GM19193 (cell line): ENCODE measurements around the gene TRIOBP.

Source experiments
- POLR2A ChIP-seq: IDR thresholded peaks from 4 replicates; pipeline ENCODE4 v1.6.1; 2011; ENCODE audit not compliant: insufficient read depth, insufficient read length; ENCODE audit errors: extremely low read depth

TRIOBP gene

DNA sequence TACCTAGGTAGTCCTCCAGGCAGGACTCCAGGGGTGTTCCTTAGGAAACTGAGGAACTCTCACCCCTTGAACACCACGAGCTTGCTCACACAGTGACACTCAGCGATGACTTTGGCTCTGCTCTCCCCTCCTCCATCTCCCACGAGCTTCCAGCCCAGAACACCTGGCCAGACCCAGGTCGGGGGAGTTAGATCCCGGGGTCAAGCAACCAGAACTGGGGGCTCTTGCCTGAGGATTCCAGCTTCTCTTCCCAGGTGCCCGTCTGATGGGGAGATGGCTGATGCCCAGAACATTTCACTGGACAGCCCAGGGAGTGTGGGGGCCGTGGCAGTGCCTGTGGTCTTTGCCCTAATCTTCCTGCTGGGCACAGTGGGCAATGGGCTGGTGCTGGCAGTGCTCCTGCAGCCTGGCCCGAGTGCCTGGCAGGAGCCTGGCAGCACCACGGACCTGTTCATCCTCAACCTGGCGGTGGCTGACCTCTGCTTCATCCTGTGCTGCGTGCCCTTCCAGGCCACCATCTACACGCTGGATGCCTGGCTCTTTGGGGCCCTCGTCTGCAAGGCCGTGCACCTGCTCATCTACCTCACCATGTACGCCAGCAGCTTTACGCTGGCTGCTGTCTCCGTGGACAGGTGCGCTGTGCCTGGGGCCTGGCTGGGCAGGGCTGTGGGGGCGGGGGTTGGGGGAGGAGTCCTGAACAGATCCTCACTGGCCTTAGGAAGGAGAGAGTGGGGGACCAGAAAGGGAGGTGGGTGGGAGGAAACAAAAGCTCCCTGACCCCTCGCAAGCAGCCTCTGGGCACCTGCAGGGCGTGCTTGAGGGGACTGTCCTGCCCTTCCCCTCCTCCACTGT is 126.5 kb downstream of the TRIOBP start, which contains the start of gene GALR3:
TSS of gene GALR3 (plus strand) at position 249 of the 852 bp plus-strand sequence. CDS start at position 274, 25 bp downstream.
- no peak for TF ChIP-seq POLR2A

DNA sequence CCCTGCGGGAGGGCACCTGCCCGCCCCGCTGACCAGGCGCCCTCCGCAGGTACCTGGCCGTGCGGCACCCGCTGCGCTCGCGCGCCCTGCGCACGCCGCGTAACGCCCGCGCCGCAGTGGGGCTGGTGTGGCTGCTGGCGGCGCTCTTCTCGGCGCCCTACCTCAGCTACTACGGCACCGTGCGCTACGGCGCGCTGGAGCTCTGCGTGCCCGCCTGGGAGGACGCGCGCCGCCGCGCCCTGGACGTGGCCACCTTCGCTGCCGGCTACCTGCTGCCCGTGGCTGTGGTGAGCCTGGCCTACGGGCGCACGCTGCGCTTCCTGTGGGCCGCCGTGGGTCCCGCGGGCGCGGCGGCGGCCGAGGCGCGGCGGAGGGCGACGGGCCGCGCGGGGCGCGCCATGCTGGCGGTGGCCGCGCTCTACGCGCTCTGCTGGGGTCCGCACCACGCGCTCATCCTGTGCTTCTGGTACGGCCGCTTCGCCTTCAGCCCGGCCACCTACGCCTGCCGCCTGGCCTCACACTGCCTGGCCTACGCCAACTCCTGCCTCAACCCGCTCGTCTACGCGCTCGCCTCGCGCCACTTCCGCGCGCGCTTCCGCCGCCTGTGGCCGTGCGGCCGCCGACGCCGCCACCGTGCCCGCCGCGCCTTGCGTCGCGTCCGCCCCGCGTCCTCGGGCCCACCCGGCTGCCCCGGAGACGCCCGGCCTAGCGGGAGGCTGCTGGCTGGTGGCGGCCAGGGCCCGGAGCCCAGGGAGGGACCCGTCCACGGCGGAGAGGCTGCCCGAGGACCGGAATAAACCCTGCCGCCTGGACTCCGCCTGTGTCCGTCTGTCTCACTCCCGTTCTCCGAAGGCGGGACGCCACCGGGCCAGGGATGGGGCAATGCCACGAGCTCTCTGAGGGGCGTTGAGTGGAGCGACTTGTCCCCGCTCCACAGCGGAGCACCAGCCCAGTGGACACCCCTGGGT is 128.1 kb downstream of the TRIOBP start:
- TF ChIP-seq POLR2A: no peak
